Stimulated activated CD4-positive, alpha-beta T cell treated with anti-CD3 and anti-CD28 coated beads, Interleukin-4, amount 100 ng/mL, for 48 hours (primary cell): ENCODE measurements around the gene C3AR1.
"Not testable (repeated sequence)": the region's sequence is repeated elsewhere in the genome, so short reads cannot be mapped to it uniquely, and the experiment has no call there.

Experiments used
- DNase-seq, 2 donors: peaks; one replicate each; pipeline ENCODE4 v3.0.0-alpha.2; 2020; ENCODE audit warnings: low read depth in 2 of 2

Gene C3AR1

DNA sequence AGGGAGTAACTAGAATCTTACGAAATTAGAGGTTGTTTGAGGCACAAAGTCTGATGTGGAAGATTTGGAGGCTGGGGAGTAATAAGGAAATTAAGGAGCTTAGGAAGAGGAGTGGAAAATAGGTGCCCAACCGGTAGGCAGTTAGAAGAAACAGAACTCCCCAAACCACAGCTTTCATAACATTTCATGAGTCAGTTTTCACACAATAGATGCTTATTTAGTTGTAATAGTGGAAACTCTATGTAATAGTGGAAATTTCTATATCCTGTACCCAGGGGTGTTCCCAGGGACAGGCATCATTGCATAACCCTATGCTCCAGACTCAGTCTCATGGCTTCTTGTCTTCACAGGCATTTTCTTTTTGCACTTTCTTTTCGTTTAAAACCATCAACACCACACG, 8.3 kb downstream of the C3AR1 start:
- no peak for DNase-seq

DNA sequence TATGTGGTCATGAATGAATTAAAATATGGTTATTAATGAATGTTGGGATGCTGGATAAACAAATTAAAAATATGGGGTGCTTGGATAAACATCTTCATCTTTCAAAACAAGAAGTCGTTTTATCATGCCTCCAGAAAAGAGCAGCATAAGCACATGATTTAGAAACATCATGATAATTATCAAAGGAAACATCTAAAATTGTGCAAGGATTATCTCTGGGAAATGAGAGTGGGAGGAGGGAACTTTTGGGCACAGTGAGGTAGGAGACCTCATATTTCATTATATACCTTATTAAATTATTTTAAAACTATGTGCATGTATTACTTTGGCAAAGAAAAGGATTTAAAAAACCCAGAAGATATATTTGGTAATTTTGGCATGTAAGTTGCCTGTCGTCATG, 8.9 kb downstream of the C3AR1 start:
- DNase-seq, result no peak

DNA sequence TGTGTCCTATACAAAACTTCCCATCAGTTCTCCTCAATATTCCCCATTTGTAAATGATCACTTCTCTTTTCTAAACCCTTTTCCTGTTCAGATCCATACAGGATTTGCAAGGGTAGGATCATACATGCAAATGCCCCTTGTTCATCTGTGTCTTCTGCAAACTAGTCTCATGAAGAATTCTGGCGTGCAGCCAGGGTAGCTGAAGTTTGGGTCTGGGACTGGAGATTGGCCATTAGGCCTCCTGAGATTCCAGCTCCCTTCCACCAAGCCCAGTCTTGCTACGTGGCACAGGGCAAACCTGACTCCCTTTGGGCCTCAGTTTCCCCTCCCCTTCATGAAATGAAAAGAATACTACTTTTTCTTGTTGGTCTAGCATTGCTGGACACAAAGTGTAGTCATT, 11.3 kb downstream of the C3AR1 start:
- DNase-seq, result no peak

DNA sequence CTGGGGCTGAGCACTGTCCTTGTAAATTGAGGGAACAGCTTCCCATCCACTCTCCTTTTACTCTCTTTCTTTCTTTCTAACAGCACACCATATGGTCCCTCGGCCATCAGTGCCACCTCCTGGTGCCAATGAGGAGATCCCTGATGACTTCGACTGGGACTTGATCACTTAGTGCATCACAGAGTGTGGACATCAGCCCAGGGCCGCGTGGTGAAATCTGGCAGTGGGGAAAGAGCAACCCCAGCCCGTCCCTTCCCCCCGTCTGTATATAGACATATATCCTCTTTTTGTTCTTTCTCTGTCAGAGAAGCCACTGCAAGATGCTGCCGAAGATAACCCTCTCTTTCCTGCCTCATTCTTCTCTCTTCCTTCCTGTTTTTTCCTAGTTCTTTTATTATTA, 13.5 kb downstream of the C3AR1 start:
- no peak for DNase-seq

DNA sequence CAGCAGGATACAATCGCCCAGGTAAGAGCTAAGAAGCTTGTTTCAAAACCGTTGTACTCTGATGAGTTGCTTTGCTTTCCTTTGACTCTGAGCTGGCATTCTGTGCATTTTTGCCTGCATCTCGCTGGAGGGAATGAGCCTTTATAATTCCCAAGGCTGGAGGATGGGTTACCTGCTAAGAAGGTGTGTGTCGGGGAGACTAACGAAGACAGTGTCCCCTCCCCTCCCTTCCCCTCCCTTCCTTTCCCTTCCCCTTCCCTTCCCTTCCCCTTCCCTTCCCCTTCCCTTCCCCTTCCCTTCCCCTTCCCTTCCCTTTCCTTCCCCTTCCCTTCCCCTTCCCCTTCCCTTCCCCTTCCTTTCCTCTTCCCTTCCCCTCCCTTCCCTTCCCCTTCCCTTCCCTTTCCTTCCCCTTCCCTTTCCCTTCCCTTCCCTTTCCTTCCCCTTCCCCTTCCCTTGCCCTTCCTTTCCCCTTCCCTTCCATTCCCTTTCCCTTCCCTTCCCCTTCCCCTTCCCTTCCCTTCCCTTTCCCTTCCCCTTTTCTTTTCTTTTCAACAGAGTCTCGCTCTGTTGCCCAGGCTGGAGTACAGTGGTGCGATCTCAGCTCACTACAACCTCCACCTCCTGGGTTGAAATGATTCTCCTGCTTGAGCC, 15.4 kb downstream of the C3AR1 start:
- DNase-seq, result no peak

DNA sequence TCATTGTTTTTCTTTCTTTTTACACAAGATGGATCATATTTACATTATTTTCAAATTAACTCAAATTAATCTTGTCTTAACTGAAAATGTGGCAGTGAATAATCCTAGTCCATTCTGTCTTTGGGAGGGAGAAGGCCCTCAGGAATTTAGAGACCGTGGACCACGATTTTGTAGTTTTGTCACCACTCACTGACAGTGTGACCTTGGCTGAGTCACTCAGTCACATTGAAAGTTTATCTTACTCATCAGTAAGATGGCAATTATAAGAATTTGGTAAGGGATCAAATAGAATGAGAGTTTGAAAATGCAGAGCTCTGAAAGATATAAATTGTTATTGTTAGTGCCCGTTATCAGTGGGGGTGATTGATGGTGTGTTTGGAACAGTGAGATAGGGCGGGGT, 17.3 kb downstream of the C3AR1 start:
- DNase-seq, result no peak

DNA sequence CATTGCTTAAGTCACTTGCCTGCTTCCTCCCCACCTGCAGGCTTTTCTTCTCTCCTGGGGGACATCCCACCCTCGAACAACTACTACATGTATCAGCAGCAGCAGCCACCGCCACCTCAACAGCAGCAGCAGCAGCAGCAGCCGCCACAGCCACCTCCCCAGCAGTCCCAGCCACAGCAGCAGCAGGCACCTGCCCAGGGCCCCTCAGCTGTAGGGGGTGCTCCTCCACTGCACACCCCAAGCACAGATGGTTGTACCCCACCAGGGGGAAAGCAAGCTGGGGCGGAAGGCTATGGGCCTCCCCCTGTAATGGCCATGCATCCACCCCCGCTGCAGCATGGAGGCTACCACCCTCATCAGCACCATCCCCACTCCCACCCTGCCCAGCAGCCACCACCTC, 18.3 kb downstream of the C3AR1 start:
- no peak for DNase-seq

DNA sequence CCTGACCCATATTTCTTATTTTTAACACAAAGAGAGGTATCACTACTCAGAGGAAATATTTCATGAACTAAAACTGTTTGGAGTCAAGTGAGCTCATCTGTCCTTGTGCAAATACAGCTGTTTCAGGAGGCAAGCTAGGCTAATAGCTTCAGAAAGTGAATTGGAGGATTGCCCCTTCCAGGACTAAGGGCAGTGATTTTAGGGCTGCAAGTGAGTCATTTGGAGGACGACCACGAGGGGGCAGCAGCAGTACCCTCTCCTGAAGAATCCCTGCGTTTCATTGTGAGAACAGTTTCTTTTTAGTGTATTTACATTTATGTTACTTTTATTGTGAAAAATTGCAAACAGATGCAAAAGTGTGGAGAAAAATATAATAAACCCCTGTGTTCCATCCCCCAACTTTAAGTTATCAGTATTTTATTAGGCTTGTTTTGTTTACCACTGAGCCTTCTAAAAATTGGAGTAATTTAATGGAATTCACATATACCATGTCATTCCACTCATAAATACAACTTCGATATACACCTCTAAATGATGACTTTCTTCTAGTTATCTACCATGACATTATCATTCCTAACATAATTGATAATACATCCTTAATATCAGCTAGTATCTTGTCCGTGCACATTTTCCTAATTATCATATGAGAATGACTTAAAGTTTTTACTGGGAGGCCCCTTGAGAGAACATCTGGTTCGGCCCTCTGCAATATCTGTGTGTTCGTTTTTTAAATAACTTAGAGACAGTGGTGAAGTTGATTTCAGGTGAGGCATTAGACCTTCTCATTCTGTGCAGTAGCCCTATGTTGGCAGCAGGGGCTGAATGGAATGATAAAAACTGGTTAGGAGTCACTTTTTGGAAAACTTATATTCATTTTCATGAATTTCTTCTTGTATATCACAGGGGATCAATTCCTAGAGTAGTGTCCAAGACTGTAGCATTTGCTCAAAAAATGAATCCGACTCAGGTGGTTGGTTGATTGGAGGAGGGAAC, 19.9 kb downstream of the C3AR1 start:
- peak; percentile 70 to 73 for DNase-seq

DNA sequence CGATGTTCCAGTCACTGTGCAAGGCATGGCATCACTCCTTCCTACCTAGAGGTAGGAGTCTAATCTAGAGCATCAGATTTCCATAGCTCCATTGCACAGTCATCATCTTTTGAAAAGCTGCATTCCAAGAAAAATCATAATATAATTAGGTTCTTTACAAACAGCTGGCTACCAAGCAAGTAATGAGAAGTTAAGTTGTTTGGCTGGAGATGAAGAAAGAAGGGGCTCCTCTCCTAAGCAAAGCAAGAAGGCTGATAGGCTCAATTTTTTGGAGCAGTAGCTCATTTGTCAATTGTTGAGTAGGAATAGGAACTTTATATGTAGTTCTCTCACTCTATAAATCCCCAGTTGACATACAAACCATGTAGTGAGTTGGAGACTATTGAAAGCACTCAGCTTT, 25.4 kb downstream of the C3AR1 start:
- DNase-seq, result no peak

DNA sequence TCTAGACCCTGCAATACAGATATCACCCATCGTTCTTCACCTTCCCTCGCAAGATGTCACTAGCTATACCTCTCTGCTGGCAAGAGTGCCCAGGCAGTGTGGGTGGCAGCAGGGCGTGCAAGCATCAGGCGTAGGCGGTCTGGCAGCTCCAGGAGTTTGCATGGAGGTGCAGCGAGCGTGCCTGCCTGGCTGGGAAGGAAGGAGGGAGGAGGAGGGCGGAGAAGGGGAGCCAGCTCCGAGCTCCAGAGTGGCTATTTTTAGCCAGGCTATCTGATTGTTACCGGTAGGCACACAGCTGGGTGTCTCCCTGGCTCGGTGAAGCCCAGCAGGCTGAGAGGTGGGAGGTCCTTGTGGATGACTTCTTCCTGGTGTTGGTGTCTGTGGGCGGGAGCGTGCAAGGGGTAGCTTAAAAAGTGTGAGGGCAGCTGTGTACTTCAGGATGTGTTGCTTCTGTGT, 27.5 kb downstream of the C3AR1 start:
- DNase-seq, result no peak

DNA sequence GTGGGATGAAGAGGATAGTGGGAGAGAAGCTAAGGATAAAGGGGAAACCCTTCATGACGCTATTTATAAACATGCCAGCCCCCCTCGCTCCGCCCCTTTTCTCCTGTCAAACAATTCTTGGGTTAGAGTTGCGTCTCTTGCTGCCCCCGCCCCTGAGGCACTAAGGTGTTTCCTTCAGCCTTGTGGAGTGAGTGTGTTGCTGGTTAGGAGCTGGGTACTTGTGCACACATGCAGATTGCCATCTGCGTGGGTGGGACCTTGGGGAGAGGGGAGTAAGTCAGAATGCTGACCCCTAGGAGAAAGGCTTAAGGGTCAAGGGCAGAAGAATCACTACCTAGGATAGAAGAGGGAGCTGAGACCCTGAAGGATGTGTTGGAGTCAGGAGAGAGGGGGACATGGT, 28.2 kb downstream of the C3AR1 start:
- no peak for DNase-seq

DNA sequence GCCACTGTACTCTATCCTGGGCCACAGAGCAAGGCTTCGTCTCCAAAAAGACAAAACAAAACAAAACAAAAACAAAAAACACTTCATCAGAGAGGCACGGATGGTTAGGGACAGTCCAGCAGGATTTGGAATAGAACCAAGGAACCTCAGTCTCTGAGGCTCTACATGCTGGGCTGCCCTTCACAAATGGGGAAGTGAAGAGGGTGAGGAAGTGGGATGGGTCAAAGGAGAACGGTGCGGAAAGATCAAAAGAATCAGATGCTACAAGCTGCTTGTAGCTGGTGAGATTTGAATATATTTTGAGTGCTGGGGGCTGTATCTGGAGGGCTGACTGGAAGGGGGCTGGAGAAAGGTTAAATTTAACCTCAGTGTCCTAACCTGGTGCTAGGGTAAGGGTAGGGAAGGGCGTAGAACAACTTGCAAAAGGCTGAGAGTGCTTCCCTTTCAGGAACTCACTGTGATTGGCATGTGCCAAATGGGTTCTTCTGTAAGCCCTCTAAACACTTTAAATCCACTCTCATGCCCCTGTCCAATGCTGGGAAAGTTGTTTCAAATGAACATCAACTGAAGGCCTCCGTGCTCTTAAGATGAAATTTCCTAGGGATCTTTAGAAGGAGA, 29.0 kb downstream of the C3AR1 start:
- no peak for DNase-seq

DNA sequence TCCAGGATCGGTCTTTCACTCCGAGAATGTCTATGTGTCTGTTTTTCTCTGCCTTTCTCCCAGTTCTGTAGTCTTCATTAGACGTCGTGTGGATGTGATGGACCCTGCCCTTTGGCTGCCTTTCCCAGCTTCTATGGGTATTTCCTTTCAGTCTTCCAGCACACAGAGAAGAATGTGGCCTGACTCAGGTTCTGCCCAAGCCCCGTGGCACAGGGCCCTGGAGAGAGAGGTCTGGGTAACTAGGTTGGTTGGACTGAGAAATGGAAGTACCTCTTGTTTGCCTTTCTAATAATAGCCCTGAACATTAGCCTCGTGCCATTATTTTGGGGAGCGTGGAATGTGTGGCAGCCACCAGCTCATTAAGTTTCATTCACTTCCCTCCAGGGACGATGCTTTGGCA, 29.8 kb downstream of the C3AR1 start:
- no peak for DNase-seq

DNA sequence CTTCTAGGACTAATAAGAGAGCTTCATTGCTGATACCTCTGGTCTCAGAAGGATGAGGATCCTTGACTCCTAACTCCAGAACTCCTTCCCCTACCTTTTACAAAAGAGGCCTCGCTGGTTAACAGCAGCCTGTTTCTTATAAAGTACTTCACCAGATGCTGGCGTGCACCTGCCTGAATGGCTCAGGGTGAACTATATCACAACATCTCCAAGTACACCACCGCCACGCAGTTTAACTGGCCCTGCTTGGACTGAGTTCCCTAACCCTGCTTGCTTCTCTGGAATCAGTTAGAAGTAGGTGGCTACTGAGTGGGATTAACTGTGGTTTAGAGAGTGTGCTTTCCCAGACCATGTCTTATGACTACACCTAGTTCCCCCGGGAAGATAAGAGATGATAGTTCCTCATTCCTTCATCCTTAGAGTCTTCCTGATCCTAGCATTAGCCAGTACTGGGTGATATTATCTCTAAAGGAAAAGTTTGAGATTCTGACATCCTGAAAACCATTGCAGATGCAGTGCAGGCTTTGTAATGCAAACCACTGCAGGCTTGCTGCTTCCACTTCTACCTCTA, 30.6 kb downstream of the C3AR1 start:
- no peak for DNase-seq

DNA sequence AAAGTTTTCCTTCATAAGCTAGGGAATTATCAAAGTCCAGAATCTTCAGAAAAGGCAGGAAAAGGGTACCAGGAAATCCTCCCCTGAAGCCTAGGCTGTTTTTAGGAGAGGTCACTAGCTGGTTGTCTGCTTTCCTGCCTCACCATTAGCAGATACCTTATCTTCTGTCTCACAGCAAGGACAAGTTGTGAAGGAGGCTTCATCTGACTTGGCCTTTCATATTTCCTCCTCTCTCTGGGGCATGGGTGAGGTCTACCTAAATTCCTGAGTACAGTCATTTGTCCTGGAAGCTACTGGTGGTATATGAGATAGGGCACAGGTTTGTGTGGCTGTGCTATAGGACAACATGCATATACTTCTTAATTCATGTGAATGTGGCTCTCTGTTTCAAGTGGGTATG, 31.4 kb downstream of the C3AR1 start:
- no peak for DNase-seq

DNA sequence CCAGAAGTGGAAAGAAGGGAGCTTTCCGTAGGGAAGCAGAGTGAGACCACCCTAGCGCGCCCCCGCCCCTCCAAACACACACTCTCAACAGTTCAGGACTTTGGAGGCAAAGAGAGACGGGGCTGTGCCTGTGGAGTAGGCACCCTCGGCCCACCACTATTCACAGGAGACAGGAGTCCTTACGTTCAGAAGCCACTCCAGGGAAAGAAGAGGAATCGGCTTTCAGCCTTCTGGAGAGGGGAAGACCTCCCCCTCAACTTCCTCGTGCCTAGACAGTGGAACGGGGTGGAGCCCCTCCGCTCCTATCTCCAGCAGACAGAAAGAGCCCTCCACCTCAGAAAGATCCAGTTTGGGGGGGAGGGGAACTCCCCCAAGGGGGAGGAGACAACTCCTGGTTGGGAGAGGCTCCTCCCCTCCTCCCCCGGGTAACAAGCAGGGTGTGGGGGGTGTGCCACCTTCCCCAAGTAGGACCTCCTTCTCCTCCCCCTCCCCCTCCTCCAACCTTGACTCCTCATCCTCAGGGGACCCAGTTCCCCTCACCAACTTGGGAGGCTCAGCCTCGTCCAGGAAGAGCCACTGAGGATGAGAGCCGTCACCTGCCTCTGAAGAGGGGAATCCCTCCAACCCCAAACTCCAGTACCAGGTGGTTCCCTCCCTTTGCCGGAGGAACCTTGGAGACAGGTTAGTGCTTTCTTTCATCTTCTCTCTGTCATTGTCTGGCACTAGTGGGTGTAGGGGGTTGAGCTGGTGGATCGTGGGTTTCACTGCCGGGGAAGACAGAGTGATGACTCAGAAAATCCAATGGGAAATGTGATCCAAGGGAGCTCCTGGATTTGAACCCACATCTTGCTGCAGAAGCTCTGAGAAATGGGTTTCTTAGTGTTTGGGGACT, 32.8 kb downstream of the C3AR1 start:
- DNase-seq, result no peak

DNA sequence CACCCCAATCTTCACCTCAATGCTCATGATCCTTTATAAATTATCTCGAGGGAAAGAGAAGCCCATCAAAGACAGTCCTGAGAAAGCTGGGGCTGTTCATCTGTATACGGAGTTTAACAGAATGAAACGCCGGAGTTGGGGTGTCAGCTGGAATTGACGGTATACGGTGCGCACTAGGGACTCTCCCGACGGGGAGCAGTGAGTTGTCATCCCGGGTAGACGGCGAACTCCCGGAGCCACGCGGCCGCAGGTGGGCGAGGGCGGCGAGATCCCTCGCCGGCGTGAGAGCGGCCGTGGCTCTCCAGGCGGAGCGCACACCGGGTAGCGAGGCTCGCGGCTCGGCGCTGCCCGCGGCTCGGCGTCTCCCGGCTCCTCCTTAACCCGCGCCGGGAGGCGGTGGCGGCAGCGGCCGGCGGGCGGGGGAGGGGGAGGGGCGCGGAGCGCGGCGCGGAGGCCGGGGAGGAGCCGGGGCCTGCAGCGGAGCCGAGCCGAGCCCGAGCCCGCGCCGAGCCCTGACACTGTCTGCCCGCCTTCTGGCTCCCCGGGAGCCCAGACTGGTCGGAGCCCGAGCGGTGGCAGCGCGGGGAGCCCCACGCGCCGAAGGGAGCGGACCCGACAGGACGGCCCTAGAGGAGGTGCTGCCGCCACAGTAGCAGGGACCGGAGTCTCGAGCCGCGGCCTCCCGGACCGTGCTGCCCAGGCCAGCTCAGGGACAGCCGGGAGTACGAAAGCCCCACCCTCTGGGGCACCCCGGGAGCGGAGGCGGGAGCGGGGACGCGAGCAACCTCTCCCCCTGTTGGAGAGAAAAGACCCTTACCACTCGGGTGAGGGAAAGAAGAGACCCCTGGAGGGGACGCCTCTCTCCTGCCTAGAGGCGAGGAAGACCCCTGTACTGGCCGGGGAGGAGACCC, 33.7 kb downstream of the C3AR1 start, which contains the start of gene FOXJ2:
TSS of gene FOXJ2 (plus strand) at position 475 of the 911 bp plus-strand sequence. CDS start 7,117 bp downstream, outside the sequence.
- peak; percentile 68 to 75 for DNase-seq

DNA sequence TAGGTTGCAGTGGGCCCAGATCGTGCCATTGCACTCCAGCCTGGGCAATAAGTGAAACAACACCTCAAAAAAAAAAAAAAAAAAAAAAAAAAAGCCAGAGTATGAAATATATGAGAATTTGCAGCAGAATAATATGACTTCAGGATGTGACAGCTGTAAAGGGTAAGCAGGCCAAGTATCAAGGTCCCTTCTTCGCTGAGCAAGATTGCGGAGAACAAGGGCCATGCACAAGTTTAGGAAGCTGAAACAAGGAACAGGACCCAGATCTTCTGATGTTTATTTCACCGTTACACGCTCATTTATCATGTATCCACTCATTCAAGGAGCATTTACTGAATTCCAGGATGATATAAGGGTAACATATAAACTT, 34.3 kb downstream of the C3AR1 start:
- no peak for DNase-seq

DNA sequence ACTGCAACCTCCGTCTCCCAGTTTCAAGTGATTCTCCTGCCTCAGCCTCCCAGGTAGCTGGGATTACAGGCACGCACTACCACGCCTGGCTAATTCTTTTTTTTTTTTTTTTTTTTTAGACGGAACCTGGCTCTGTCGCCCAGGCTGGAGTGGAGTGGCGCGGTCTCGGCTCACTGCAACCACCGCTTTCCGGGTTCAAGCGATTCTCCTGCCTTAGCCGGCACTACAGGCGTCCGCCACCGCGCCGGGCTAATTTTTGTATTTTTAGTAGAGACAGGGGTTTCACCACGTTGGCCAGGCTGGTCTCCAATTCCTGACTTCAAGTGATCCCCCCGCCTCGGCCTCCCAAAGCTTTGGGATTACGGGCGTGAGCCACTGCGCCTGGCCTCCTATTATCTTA, 35.1 kb downstream of the C3AR1 start:
- not testable (repeated sequence) for DNase-seq

DNA sequence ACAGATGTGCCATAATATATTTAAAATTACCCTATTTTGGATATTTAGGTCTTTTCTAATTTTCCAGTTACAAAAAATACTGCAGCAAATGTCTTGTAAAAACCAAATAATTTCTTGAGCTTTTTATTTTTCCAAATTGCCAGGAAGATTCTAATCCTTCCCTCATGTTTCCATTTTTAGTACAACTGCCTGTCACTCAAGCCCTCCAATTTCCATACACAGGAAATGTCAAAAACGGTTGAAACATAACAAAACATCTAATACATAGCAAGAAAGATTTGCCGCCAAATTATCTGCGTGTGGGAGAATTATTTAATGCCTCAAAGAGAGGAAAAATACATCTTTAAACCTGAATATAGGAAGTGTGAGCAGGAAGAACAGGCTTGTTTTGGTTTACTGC, 36.0 kb downstream of the C3AR1 start:
- no peak for DNase-seq
